ENCODE results near the gene TTC16. TPM values are rescaled to one million over a fixed set of nuclear protein-coding genes. Genes with fewer than 3 reads are reported as not detected.

TTC16 gene
- total RNA-seq, 2 experiments from 2014 or later = 1.6 to 2.1 TPM

DNA sequence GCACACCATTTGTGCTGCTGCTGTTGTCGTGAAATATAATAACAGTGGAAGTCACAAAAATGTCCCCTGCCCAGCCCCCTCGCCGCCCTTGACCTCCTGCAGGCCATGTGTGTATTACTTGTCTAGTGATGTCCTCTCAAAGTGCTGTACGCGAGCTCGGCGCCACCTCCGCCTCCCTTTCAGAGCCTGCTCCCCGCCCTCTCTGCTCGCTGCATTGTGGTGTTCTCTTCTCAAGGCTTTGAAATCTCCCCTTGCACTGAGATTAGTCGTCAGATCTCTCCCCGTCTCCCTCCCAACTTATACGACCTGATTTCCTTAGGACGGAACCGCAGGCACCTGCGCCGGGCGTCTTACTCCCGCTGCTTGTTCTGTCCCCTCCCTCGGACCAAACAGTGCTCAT lies 23.8 kb upstream of the TTC16 start:
- no peaks in the 10 kb centered on the region for H3K27me3 ChIP-seq (ENCODE audit: control insufficient read depth in 1 of 2, insufficient read depth in 2 of 2, low read length in 2 of 2)
- H3K4me1 ChIP-seq (ENCODE audit: insufficient read depth, low read length) = no peaks in the 10 kb centered on the region
- ATAC-seq (ENCODE audit: poor library complexity) (no peak), DNase-seq (no peak)
- intact Hi-C loops (cut with DNase I, micrococcal nuclease) = no loop called here
- H3K9me3 ChIP-seq (ENCODE audit: control insufficient read depth in 1 of 2, insufficient read depth in 1 of 2, low read length in 2 of 2) = no peaks in the 10 kb centered on the region
- TF ChIP-seq, protein P1, sequence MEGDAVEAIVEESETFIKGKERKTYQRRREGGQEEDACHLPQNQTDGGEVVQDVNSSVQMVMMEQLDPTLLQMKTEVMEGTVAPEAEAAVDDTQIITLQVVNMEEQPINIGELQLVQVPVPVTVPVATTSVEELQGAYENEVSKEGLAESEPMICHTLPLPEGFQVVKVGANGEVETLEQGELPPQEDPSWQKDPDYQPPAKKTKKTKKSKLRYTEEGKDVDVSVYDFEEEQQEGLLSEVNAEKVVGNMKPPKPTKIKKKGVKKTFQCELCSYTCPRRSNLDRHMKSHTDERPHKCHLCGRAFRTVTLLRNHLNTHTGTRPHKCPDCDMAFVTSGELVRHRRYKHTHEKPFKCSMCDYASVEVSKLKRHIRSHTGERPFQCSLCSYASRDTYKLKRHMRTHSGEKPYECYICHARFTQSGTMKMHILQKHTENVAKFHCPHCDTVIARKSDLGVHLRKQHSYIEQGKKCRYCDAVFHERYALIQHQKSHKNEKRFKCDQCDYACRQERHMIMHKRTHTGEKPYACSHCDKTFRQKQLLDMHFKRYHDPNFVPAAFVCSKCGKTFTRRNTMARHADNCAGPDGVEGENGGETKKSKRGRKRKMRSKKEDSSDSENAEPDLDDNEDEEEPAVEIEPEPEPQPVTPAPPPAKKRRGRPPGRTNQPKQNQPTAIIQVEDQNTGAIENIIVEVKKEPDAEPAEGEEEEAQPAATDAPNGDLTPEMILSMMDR (IDR thresholded peaks at IDR 0.05) = no peak
- Mint-ChIP-seq H3K27me3 (no peaks in the 10 kb centered on the region), H3K36me3 (ENCODE audit: low read depth) (no peaks in the 10 kb centered on the region), H3K4me3 (no peak overlapping the region), H3K4me1 (ENCODE audit: low read depth) (no peaks in the 10 kb centered on the region), H3K27ac (no peak overlapping the region), H3K9me3 (no peaks in the 10 kb centered on the region)
- POLR2A ChIA-PET = no interaction called here
- H3K27ac ChIP-seq (ENCODE audit: low read depth in 1 of 2, low read length in 2 of 2) = no peak overlapping the region
- no peaks in the 10 kb centered on the region for H3K36me3 ChIP-seq (ENCODE audit: insufficient read depth, low read length)
- no peak overlapping the region for H3K4me3 ChIP-seq (ENCODE audit: low read length)
- CTCF ChIA-PET = interaction anchor here (1.5 kb wide), 1 partner anchor 43 kb away, joined by 4 read pairs; the partner anchor contains the start of gene TOR2A

DNA sequence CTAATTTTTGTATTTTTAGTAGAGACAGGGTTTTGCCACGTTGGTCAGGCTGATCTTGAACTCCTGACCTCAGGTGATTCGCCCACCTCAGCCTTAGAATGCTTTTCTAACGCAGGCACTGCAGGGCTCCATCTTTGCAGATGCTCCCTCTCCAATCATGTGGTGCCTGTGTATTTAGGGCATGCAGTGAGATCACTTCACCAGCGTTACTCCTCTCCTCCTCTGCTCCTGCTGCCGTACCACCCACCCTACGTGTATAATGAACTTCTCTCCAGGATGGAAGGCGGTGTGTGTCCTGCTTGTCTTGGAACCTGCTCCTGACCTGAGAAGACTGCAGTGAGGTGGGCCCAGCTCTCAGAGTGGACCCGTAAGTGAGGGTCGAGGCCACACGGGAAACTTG lies 22.7 kb upstream of the TTC16 start:
- Histone ChIP-seq H3K4me1 (ENCODE audit: insufficient read depth, low read length) (no peaks in the 10 kb centered on the region), H3K4me3 (ENCODE audit: low read length) (no peak overlapping the region), H3K36me3 (ENCODE audit: insufficient read depth, low read length) (no peaks in the 10 kb centered on the region), H3K9me3 (ENCODE audit: control insufficient read depth in 1 of 2, insufficient read depth in 1 of 2, low read length in 2 of 2) (no peaks in the 10 kb centered on the region), H3K27ac (ENCODE audit: low read depth in 1 of 2, low read length in 2 of 2) (no peak overlapping the region), H3K27me3 (ENCODE audit: control insufficient read depth in 1 of 2, insufficient read depth in 2 of 2, low read length in 2 of 2) (no peaks in the 10 kb centered on the region)
- Mint-ChIP-seq H3K4me3 (no peak overlapping the region), H3K27ac (no peak overlapping the region), H3K4me1 (ENCODE audit: low read depth) (peaks cover 2% of the 10 kb centered on the region), H3K27me3 (no peaks in the 10 kb centered on the region), H3K9me3 (no peaks in the 10 kb centered on the region), H3K36me3 (ENCODE audit: low read depth) (no peaks in the 10 kb centered on the region)
- intact Hi-C loops (cut with DNase I, micrococcal nuclease) = no loop called here
- ATAC-seq (ENCODE audit: poor library complexity) (no peak), DNase-seq (no peak)
- ChIA-PET POLR2A (no interaction called here), CTCF (no interaction called here)
- TF ChIP-seq, protein P1 (IDR thresholded peaks at IDR 0.05) = no peak

DNA sequence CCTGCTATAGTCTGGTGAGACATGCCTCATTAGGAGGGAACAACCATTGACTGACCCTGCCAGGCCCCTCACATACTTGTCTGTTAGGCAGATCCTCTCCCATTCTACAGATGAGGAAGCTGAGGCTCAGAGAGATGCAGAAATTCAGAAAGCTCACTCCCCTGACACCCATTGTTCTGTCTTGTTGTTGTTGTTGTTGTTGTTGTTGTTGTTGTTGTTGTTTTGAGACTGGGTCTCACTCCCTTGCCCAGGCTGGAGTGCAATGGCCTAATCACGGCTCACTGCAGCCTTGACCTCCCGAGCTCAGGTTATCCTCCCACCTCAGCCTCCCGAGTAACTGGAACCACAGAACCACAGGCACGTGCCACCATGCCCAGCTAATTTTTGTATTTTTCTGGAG lies 22.2 kb upstream of the TTC16 start:
- H3K27me3 Mint-ChIP-seq = no peaks in the 10 kb centered on the region
- no peak overlapping the region for H3K4me3 ChIP-seq (ENCODE audit: low read length)
- TF ChIP-seq, protein P1 (IDR thresholded peaks at IDR 0.05) = no peak
- no peaks in the 10 kb centered on the region for H3K36me3 ChIP-seq (ENCODE audit: insufficient read depth, low read length)
- no peak overlapping the region for H3K4me3 Mint-ChIP-seq
- ChIA-PET CTCF (no interaction called here), POLR2A (no interaction called here)
- H3K36me3 Mint-ChIP-seq (ENCODE audit: low read depth) = no peaks in the 10 kb centered on the region
- no peak overlapping the region for H3K27ac Mint-ChIP-seq
- no peak overlapping the region for H3K27ac ChIP-seq (ENCODE audit: low read depth in 1 of 2, low read length in 2 of 2)
- H3K4me1 Mint-ChIP-seq (ENCODE audit: low read depth) = peaks cover 5% of the 10 kb centered on the region
- intact Hi-C loops (cut with DNase I, micrococcal nuclease) = no loop called here
- H3K9me3 Mint-ChIP-seq = no peaks in the 10 kb centered on the region
- no peaks in the 10 kb centered on the region for H3K9me3 ChIP-seq (ENCODE audit: control insufficient read depth in 1 of 2, insufficient read depth in 1 of 2, low read length in 2 of 2)
- H3K27me3 ChIP-seq (ENCODE audit: control insufficient read depth in 1 of 2, insufficient read depth in 2 of 2, low read length in 2 of 2) = no peaks in the 10 kb centered on the region
- DNase-seq = no peak
- ATAC-seq (ENCODE audit: poor library complexity) = no peak
- H3K4me1 ChIP-seq (ENCODE audit: insufficient read depth, low read length) = peaks cover 1% of the 10 kb centered on the region
